ENCODE results near the gene ZNF837.
"Not testable (repeated sequence)": the region's sequence is repeated elsewhere in the genome, so short reads cannot be mapped to it uniquely, and the experiment has no call there.

Gene ZNF837

DNA sequence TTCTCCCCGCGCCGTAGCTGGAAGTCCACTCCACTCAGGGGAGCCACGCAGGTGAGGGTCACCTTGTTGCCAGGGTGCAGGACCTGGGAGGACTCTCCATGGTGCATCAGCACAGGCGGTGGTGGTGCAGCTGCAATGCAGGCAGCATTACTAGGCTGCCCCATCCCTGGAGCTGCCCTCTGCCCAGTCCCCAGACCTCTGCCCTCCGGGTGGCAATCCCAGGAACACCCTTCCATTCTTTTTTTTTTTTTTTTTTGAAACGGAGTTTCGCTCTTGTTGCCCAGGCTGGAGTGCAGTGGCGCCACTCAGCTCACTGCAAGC lies 29.3 kb downstream of the ZNF837 start:
- DNase-seq (ENCODE audit: low read depth in 2 of 2) = no peak

DNA sequence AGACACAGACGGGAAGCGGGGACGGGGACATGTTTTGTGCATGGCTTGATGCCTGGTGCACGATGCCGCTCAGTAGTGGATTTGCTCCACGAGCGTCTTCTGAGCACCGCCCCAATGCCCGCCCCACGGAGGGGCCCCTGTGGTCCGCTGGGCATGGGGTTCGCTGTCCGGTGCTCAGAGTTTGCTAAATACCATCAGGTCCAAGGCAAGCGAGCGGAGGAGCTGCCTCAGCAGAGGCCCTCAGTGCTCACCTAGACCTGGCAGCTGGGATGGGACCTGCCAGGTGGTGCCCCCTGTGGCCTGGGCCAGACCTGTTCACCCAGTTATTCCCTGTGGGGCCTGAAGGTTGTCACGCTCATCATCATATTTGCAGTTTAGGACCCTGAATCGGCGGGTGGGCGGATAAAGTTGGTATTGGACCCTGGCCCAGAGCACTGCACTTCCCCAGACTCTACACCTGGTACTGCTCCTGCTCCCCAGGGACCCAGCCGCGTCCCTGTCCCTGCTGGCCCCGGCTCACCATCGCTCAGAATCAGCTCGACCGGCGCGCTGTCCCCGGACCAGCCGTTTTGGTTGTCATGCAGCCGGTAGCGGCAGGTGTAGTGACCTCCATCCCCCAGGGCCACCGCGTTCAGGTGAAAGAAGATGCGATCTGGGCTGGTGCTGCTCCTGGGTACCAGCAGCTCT lies 29.8 kb downstream of the ZNF837 start:
- DNase-seq (ENCODE audit: low read depth in 2 of 2) = no peak

DNA sequence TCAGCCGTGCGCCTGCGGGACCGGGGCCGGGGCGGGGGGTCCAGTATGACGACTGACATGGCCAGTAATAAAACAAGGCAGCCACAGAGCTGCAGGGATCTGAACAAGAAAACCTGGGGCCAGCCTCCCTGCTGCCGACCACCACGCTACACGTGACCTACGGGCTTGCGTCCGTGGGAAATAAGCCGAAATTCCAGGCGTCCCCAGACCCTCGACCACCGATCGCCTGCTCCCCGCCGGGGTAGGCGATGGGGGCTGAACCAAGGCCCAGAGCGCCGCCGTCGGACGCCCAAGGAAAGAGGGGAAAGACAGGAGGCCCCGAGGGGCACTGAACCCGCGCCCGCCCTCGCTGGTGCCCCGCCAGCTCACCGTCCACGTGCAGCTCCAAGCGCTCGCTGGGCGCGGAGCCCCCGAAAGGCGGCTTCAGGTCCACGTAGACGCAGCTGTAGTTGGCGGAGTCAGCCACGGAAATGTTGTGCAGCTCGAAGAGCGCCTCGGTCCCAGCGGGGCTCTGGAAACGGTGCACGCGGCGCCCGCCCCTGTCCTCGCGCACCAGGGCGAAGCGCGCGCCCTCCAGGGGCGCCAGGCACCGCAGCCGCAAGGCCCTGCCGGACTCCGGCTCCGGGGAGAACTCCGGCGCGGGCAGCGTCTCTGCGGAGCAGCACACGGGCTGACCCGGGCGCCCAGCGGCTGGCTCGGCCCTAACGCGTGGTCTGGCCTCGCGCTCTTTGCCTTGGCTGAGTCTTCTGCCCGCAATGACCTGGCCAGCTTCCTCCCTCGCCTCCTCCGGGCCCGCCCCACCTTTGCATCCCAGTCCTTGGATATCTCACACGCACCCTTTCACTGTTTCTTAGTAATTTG lies 30.6 kb downstream of the ZNF837 start:
- no peak for DNase-seq (ENCODE audit: low read depth in 2 of 2)

GRCh38 chr19:58349590-58349989 lies 31.2 kb downstream of the ZNF837 start:
- no peak for DNase-seq (ENCODE audit: low read depth in 2 of 2)

- not testable (repeated sequence) for DNase-seq (ENCODE audit: low read depth in 2 of 2)
These were observed 32.8 kb downstream of the ZNF837 start for GRCh38 chr19:58348080-58348479.

- peak; percentile 44 to 53 for DNase-seq (ENCODE audit: low read depth in 2 of 2)
These were observed 33.6 kb downstream of the ZNF837 start for GRCh38 chr19:58346961-58347929.

DNA sequence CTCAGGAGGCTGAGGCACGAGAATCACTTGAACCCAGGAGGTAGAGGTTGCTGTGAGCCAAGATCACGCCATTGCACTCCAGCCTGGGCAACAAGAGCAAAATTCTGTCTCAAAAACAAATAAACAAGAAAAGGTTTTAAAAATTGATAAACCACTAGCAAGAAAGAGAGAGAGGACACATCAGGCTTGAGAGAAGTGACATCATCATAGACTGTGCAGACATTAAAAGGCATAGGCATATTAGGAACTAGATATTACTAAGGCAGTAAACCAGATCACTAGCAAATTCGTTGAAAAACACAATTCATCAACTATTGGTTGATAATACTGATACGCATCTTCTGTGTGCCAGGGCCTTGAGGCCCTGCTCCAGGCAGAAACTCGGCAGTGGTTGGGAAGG lies 35.3 kb downstream of the ZNF837 start:
- no peak for DNase-seq (ENCODE audit: low read depth in 2 of 2)

- no peak for DNase-seq (ENCODE audit: low read depth in 2 of 2)
These were observed 41.8 kb downstream of the ZNF837 start for GRCh38 chr19:58338825-58339558.

DNA sequence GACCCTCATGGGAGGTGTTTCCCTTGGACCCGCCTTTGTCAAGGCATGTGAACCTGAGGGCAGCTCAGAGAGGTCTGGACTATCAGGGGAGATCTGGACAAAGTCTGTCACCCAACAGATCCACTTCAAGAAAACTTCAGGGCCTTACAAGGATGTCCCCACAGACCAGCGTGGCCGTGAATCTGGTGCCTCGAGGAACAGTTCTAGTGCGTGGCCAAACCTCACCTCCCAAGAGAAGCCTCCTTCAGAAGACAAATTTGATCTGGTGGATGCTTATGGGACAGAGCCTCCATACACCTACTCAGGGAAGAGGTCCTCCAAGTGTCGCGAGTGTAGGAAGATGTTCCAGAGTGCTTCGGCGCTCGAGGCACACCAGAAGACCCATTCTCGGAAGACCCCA lies 42.5 kb downstream of the ZNF837 start:
- no peak for DNase-seq (ENCODE audit: low read depth in 2 of 2)

- no peak for DNase-seq (ENCODE audit: low read depth in 2 of 2)
These were observed 44.0 kb downstream of the ZNF837 start for GRCh38 chr19:58336820-58337219.

DNA sequence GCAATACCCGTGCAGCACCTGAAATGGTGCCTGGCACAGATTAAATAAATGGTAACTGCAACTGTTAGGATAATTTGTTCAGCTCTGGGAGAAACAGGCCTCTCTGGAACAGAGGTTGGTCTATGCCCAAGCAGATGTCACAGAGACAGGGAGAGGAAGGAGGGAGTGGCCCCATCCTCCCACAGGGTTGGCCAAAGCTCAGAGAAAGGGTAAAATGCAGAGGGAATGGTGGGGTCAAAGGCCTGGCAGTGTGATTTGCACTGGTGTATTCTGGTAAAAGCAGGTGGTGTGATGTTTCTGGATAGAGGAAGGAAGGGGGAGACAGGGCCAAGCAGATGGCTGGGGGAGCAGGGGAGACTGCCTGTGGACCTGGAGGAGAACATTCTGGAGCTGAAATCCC lies 44.6 kb downstream of the ZNF837 start:
- DNase-seq (ENCODE audit: low read depth in 2 of 2) = no peak

GRCh38 chr19:58335630-58336029 lies 45.2 kb downstream of the ZNF837 start:
- DNase-seq (ENCODE audit: low read depth in 2 of 2) = no peak

DNA sequence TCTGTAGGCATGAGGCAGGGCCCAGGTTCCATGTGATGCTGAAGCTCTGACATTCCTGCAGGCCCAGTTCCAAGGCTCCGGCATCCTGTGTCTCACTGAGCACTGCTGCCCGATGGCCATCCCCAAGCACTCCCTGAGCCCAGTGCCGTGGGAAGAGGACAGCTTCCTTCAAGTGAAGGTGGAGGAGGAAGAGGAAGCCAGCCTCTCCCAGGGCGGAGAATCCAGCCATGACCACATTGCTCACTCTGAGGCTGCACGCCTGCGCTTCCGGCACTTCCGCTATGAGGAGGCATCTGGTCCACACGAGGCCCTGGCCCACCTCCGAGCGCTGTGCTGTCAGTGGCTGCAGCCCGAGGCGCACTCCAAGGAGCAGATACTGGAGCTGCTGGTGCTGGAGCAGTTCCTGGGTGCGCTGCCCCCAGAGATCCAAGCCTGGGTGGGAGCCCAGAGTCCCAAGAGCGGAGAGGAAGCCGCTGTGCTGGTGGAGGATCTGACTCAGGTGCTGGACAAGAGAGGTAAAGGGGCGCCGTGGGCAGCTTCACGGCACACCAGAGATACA lies 46.1 kb downstream of the ZNF837 start:
- DNase-seq (ENCODE audit: low read depth in 2 of 2) = no peak

DNA sequence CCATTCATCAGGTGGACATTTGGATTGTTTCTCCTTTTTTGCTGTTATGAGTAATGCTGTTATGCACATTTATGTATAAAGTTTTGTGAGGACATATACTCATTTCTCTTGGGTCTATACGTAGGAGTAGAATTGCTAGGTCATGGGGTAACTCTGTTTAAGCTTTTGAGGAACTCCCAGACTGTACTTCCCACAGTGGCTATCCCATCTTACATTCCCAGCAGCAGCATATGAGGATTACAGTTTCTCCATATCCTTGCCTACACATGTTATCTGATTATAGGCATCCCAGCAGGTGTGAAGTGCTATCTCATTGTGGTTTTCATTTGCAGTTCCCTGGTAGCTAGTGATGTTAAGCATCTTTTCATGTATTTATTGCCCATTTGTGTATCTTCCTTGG lies 48.1 kb downstream of the ZNF837 start:
- no peak for DNase-seq (ENCODE audit: low read depth in 2 of 2)

DNA sequence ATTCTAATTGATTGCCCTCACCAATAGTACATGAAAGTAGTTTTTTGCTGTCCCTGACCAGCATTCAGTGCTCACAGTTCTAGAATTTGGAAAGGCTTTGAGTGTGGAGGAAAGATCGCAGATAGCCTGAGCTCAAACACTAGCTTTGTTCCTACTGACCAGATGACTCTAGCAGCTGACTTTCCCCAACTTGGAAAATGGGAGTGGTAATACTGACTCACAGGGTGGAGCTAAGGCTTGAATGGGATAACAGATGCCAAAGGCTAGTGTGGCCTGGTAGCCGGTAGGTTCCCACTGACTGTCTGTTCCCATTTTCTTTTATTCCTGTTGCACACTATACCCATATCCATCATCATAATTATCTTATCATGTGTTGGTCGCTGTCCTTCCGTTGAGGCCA lies 50.4 kb downstream of the ZNF837 start:
- no peak for DNase-seq (ENCODE audit: low read depth in 2 of 2)

DNA sequence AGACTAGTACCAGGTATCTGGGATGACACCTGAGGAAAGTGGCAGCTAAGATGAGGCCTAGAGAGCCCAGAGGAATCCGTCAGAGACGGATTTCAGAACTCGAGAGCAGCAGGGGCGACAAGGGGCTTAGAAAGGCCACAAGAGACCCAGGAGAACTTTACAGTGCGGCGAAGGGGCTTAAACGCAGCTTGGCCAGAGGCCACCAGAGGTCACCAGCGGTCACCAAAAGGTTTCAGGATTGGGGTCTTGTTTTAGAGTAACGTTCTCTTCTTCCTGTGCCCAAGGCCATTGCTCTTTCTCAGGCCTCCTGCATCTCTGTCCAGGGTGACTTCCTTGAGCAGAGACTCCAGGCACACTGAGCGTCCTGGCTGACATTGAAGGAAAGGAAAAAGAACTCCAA lies 51.8 kb downstream of the ZNF837 start:
- DNase-seq (ENCODE audit: low read depth in 2 of 2) = no peak

DNA sequence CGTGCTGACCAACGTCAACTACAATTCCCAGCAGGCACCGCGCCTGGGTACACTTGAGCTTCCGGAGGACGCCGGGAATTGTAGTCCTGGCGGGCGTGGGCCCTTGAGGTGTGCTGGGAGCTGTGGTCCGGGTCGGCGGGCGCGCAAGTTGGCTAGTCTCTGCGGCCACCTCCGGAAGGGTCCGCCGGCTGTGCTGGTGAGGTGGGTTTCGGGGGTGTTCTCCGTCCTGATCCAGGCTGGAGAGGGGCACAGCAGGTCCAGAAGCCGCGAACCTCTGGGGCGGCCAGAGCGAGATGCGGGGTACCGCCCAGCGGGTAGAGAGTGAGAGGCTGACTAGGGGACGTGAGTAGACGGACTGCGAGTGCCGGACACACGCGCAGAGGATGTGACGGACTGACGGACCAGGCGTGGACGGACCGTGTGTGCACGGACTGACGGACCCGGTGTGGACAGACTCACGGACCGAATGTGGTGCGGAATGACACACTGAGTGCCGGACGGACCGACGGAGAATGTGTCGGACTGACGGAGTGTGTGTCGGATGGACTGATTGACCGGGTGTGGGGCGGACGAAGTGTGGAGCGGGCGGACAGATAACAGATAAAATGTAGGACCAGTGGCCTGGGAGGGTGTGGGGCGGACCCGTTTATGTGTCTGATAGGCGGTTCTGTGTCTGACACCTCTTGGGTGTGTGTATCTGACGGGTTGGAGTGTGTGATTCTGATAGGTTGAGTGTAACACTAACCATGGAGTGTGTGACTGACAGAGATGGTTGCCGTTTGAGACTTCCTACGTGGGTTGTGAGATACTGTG lies 53.7 kb downstream of the ZNF837 start, which contains the start of gene ZSCAN22:
ZSCAN22 (plus strand) TSS at position 81 of the 813 bp plus-strand sequence. CDS start 7,809 bp downstream, outside the sequence.
- DNase-seq (ENCODE audit: low read depth in 2 of 2) = peak; percentile 83

DNA sequence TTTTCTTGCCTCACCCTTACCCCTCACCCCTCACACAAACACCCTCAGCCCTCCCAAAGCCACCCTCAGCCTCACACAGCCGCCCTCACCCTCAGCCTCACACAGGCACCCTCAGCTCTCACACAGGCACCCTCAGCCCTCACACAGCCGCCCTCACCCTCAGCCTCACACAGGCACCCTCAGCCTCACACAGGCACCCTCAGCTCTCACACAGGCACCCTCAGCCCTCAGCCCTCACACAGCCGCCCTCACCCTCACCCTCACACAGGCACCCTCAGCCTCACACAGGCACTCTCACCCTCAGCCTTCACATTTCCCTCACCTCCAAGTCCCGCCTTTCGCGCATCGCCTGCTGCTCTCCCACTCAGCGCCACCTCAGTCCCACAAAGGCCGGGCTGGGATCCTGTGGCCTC lies 54.3 kb downstream of the ZNF837 start:
- no peak for DNase-seq (ENCODE audit: low read depth in 2 of 2)

GRCh38 chr19:58325311-58326022 lies 55.4 kb downstream of the ZNF837 start:
- DNase-seq (ENCODE audit: low read depth in 2 of 2) = no peak

DNA sequence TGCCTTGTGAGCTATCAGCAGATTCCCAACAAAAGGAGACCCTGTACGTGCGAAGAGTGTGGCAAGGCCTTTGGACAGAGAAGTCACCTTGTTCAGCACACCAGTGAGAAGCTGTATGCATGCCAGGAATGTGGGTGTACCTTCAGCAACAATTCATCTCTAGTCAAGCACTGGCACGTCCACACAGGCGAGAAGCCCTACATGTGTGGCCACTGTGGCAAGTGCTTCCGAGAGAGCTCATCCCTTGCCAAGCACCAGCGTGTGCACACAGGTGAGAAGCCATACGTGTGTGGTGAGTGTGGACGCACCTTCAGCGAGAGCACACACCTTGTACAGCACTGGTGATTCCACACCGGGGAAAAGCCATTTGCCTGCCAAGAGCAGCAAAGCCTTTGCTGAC lies 61.6 kb downstream of the ZNF837 start:
- DNase-seq (ENCODE audit: low read depth in 2 of 2) = no peak
